Fibroblast of peridontal ligament (primary cell): ENCODE data around the gene NEK7.
"Not testable (repeated sequence)": the region's sequence is repeated elsewhere in the genome, so short reads cannot be mapped to it uniquely, and the experiment has no call there.

Source experiments
- DNase-seq: peaks from one replicate; pipeline ENCODE4 v3.0.0-alpha.2; 2010; ENCODE audit errors: extremely low read depth

NEK7 gene

DNA sequence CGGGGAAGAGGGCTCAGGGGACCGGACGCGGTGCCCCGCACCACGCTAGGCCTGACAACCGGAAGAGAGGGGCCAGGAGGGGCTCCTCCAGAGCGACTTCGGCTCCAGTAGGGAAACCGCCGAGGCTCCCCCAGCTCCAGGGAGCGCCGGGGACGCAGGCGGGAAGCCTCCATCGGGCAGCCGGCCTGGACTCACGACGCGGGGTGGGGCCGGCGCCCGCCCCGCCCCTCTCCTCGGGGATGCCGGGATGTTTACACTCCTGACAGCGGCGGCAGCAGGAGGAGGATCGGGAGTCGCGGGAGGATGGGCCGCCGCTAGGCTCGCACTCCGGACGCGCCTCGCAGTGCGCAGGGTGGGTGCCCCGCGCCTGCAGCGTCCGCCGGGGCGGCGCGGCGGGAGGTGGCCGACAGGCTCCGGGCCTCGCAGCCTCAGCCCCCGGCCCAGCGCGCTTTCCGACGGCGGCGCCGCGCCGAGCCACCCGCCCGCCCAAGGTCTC lies at the start of gene NEK7:
TSS of gene NEK7 (plus strand) at position 254 of the 496 bp plus-strand sequence. CDS start 75,583 bp downstream, outside the sequence.
- peak; percentile 70 for DNase-seq

DNA sequence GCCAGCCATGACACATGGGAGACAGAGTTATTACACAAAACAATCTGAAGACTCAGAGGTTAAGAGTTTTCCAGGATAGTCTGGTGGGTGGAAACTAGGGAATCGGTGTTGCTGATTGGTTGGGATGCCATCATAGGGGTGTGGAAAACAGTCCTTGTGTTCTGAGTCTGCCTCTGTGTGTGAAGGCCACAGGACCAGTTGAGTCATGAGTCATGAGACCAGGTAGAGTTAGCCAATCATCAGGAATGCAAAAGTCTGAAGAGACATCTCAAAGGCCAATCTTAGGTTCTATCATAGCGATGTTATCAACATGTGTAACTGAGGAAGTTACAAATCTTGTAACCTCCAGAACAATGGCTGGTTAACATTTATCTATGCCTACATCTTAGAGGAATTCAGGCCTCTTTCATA lies 49.7 kb upstream of the NEK7 start:
- DNase-seq = peak; percentile 74

DNA sequence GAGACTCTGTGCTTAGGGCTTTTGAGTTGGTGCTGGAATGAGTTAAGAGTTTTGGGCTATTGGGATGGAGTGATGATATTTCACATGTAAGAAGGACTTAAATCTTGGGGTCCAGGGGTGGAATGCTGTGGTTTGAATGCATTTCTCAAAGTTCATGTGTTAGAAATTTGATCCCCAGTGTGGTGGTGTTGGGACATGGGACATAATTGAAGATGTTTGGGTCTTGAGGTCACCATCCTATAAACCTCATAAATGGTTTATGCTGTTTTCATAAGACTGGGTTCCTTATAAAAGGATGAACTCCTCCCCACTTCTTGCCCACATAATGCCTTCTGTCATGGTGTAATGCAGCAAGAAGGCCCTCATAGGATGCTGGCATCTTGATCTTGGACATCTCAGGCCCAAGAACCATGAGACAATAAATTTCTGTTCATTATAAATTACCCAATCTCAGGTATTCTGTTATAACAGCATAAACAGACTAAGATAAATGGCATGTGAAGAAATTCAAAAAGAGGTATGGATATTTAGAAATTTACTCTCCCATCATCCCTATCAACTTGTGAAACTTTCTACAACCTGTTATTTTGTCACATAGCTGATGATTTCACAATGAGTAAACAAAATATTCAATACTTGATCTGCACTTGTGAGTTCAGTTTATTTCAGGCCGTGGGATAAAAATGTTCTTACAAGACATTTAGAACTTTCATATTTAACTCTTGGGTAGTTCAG lies 48.0 kb upstream of the NEK7 start:
- peak; percentile 75 for DNase-seq

DNA sequence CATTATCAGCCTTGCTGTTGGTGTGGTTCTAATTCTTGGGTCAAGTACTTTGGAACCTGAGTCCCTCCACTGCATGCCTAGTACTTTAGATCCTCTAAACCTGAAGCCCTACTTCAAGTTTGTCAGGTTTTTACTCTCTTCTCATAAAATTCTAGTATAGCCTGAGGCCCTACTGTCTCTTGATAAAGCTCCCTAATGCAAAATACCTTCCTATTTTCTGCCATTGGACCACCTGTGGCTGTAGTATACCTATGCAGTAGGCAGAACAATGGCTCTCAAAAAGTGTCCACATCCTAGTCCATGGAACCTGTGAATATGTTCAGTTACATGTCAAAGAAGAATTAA lies 47.5 kb upstream of the NEK7 start:
- DNase-seq = no peak

DNA sequence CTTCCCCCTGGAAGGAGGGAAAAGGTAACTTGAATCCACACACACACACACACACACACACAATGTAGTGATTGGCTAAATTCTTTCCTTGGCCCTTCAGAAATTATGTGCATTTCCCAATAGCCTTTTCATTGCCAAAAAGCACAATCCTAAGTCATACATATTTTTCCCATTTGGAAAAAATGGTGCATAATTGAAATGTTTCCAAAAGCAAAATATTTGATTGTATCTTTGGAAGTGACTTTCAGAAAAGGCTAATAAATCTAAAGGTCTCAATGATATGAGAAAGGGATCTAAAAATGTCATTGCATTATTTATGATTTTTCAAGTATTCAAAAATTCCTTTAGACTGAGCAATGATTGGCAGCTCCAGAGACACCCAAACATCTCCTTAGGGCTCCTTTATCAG lies 43.5 kb upstream of the NEK7 start:
- peak; percentile 97 for DNase-seq

DNA sequence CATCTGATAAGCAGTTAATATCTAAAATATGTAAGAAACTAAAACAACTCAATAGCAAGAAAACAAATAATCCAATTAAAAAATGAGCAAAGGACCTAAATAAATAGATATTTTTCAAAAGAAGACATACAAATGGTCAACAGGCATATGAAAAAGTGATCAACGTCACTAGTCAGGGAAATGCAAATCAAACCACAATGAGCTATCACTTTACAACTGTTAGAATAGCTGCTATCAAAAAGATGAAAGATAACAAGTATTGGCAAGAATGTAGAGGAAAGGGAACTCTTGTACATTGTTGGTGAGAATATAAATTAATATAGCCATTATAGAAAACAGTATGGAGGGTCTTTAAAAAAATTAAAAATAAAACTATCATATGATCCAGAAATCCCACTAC lies 40.7 kb upstream of the NEK7 start:
- DNase-seq = no peak

DNA sequence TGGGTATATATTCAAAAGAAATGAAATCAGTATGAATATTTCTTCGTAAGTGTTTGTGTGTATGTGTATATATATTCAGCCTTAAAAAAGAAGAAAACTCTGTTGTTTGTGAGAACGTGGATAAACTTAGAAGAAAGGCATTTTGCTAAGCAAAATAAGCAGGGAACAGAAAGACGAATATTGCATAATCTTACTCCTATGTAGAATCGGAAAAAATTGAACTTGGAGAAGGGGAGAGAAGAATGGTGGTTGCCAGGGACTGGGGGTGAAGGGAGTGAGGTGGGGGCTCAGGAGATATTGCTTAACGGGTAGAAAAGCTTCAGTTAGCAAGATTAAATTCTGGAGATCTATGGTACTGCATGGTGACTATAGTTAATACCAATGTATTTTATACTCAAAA lies 40.3 kb upstream of the NEK7 start:
- DNase-seq = no peak

DNA sequence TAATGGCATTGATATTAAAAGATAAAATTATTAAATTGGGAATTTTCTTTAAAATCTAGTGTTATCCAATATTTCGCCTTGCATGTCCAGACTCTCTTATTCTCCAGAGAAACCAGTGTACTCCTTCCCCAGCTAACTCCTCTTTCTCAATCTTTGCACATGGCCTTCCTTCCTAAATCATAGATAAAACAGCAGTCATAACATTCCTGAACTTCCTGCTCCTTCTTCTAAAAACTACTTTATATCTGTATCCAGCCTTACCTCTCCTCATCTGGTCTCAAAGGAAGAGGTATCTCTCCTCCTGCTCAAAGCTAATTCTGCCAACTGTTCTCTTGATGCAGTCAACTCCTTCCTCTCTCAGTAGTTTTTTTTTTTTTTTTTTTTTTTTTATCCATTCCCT lies 39.5 kb upstream of the NEK7 start:
- peak; percentile 40 for DNase-seq

DNA sequence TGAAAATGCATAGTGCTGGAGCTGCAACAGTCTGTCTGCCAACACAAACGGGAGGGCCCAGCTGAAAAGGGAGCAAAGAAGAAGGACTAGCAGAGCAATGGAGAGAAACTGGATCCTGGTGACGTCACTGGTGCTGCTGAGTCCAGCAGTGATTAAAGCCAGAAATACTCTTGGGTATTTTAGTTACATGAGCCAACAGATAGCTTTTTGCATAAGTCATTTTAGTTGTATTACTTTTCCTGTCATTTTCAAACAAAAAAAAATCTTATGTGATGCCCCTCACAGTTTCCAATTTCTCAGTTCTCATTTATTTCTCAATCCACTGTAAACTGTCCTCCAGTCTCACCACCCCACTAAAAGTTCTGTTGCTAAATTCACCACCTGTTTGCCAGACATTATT lies 38.7 kb upstream of the NEK7 start:
- DNase-seq = peak; percentile 100

DNA sequence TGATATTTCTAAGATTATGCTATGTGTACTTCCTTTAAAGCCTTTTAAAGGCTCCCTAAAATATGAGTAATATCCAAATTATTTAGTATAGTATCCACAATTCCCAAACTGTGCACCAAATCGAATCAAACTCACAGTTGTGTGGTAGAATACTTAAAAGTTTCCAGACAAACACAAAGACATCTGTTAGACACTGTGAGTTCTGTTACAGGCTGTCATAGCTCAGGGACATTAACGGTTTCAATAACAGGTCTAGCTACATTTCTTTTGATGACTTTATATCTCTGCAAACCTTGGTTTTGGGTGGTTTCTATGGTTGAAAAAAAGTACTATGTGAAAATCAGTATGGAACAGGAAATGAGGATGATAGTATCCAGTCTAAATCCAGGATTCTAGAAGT lies 36.9 kb upstream of the NEK7 start:
- no peak for DNase-seq

DNA sequence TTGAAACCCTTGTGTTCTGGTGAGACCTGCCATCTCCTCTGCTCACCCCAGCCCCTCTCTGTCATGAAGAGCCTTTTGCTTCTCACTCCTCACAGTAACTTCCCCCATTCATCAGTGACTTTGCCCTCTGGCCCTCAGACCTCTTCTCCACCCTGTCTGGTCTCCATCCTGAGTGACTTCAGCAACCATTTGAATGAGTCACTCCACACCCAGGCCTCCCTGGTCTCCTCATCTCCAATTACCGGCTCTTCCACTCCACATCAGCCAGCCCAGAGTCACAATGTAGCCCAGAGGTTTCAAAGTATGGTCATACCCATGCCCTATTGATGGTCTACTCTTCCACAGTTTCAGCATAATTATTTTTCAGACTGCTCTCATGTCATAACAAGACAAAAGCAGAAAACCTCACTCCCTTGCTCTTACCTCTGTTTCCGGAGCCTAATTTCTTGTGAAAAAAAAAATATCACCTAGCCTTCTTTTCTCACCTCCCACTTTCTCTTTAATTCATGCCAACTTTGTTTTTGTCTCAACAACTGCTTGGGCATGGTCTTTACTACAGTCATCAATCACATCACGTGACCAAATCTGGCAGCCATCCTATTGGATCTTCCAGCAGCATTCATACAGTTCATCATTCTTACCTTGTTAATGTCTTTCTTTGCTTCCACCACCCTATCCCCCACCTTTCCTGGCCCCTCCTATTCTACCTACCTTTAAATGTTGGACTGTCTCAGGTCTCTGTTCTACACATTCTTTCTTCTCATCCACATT lies 35.6 kb upstream of the NEK7 start:
- DNase-seq = peak; percentile 73

DNA sequence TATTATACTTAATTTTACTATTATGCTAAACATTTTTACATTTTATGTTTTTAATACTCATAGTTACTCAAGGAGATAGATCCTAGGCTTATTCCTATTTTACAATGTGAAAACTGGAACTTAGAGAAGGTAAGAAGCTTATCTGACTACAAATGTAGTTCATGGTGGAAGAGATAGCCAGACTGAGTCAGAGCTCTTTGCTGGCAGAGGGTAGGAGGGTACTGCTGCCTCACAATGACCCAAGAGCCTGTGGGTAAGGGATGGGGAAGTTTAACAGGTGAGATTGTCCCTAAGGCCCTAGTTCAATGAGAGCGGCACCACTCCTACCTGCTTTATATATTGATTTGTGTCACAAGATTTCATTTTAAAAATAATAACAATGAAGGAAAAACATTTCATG lies 34.1 kb upstream of the NEK7 start:
- DNase-seq = peak; percentile 23

DNA sequence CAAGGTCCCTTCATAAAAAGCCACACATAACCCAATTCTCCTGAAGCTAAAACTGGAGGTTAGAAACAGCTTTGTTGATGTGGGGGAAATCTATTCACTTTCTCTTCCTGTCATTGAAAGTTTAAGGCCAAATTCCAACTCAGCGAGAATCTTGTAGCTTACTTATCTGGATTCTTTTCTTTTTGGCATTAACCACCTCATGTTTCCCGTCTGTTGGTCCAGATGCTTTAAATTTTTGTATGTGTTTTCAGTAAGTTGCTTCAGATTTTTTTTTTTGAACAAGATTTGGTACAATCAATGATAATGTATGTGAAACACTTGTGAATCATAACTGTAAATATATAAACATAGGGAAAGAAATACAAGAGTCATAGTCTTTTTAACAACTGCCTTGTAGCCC lies 33.7 kb upstream of the NEK7 start:
- peak; percentile 95 for DNase-seq

DNA sequence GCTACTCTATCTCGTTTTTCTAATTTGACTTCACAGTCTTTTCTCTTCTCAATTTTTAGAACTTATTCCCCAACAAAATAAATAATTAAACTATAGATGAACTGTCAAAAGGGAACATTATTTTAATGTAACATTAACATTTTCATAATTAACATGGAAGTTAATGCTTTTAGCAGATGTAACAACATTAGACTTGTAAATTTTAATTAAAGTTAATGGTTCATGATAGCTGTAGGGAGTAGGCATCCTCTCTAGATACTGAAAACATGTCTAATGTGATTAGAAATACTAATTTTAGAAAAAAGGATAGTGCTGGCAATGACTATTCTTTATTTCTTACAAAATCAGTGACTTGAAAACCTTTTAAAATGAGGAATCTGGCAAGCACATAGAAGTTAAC lies 32.1 kb upstream of the NEK7 start:
- DNase-seq = no peak

DNA sequence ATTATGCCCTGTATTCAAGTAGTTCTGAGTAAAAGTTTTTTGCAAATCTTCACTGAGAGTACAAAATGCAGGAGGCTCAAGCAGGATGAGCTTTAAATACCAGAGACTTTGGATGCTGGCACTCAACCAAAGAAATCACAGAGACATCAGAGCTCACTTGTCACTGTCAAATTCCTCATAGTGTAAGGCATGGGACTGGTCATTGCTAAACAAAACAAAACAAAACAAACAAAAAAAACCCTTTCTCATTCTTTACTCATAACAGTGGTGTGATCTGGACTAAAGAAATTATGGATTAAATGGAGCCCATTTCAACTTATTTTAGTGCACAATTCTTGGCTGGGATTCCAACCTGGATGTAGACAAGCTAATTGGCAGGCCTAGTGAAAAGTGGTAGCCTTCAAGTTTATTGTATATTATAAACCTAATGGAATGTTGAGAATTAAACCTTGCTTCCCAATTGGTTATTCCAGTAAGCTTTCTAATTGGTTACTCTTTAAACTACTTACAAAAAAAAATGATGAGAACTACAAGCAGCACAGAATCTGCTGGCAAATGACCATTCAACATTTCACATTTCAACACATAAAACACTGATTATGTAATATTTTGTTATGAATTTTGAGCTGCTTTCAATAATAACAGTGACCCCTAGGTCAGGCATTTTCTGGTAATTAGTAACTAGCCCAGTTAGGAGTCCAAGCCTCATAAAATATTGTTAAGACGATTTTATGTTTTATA lies 30.6 kb upstream of the NEK7 start:
- DNase-seq = peak; percentile 93

DNA sequence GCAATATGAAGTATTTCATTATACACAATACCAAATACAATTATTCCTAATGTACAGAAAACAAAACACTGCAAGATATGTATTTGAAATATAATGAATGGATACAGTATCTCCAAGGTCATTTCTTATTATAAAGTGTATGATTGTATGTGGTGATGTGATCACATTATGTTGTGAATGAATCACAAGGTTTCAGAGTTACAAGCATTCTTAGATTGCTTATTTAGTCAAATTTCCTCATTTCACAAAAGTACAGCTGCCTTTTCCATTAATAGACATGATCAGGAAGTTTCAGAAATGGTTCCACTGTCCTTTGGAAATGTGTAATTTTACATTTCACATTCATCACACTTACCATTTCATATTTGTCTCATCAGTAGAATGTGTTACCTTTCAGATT lies 28.3 kb upstream of the NEK7 start:
- DNase-seq = peak; percentile 51

DNA sequence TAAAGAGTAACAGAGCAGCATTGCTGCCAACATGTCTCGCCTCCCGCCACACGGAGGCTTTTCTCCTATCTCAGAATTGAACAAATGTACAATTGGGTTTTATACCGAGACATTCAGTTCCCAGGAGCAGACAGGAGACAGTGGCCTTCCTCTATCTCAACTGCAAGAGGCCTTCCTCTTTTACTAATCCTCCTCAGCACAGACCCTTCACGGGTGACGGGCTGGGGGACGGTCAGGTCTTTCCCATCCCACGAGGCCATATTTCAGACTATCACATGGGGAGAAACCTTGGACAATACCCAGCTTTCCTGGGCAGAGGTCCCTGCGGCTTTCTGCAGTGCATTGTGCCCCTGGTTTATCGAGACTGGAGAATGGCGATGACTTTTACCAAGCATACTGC lies 26.7 kb upstream of the NEK7 start:
- not testable (repeated sequence) for DNase-seq

DNA sequence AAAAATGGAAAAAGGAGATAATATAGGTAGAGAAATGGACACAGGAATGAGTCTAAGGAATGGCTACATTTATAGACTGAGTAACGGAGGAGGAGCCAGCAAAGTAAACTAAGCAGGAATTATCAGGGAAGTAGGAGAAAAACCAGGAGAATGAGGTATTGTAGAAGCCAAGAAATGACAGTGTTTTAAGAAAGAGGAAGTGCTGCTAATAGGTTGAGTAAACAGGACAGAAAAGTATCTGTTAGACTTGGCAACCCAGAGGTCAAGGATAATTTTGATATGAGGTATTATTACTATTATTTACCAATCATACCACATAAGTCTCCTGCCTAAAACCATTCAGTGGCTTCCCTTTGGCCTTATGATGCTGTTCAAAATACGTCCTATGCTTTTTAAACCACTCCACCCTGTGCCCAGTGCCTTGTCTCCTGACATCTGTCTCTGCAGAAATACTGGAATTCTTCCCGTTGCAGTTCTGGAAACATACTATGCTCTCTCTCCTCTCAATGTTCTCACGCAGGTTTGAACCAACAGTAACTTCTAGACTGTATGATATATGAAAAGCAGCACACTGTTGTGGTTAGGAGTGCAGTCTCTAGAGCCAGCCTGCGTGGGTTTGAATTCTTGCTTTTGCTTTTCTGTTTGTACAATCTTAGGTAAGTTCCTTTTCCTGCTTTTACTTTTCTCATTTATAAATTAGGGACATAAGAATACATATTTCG lies 24.6 kb upstream of the NEK7 start:
- no peak for DNase-seq

DNA sequence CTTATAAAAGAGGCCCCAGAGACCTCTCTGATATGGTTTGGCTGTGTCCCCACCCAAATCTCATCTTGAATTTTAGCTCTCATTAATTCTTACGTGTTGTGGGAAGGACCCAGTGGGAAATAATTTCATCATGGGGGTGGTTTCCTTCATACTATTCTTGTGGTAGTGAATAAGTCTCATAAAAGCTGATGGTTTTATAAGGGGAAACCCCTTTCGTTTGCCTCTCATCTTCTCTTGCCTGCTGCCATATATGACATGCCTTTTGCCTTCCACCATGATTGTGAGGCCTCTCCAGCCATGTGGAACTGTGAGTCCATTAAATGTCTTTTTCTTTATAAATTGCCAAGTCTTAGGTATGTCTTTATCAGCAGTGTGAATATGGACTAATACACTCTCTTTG lies 22.5 kb upstream of the NEK7 start:
- DNase-seq = no peak

DNA sequence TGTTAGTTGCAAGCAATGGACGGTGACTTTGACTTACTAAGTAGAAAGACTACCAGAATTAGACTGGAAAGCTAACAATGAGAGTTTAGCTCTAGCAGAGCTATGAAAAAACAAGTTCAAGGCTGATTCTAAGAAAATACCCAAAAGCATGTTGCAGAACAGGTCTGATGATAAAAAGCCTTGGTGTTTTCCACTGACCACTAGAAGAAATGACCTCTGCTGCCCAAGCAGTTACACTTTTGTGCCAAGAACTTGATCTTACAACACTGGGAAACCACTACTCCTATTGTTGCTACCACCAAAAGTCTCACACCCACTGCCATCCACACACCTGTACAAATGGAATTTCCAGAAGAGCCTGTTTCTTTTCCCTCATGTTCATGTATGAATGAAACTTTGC lies 21.4 kb upstream of the NEK7 start:
- no peak for DNase-seq

DNA sequence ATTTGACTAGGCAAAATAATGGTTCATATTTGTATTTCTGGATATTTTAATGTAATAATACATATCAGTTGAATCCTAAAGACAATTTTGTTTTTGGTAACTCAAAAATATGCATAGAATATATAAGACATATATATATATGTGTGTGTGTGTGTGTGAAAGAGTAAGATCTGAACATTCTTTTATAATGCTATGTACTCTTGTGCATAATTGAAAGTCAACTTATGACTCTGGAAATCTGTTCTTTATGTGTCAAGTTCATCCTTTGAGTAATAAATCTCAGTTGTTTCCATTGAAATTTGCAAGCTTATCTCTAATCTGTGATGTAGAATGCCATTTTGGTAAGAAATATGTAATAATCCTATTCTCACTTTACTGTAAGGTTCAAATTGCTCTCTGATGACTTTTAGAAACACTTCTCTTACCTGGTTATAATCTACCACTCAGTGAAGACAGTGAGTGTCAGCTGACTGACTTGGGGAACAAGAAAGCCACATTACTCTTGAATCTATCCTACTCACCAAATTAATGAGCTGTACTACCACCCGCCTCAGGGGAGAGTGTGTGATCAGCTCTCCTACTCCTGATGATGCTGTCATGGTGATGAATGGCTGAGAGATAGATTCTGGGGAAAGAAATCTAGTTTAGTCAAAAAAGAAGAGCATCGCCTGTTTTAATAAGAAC lies 15.0 kb upstream of the NEK7 start:
- DNase-seq = no peak
